IMR-90 (cell line): ENCODE measurements around the gene PKIG. TPM values are rescaled to one million over a fixed set of nuclear protein-coding genes. Genes with fewer than 3 reads are reported as not detected.

Source experiments
- ATAC-seq: fragments of 200-7000 bp; cut with Tn5 transposase; 2 replicates; pipeline ENCODE4 v1.9.1; 2020; ENCODE audit warnings: low read depth, mild to moderate bottlenecking, moderate library complexity
- BruUV-seq: library from RNA; stranded (reverse); fragments of 400-500 nt; replicated peaks from 2 replicates; lab custom pipeline; 2021; lab: Mats Ljungman, UMichigan
- CTCF ChIA-PET: fragments of 300-600 bp; formaldehyde crosslinking; extraction: SDS; loops from one replicate; lab custom pipeline; 2021; ENCODE audit warnings: antibody characterized with exemption; lab: Yijun Ruan, JAX
- POLR2A ChIA-PET: fragments of 300-600 bp; sonication (Branson Sonifier 250); formaldehyde crosslinking; loops from one replicate; lab custom pipeline; 2022; ENCODE audit warnings: antibody characterized with exemption; ENCODE audit not compliant: unreplicated experiment; lab: Charles Lee
- DNase-seq: peaks from one replicate; pipeline ENCODE4 v3.0.0; 2013
- H2AFZ ChIP-seq: replicated peaks from 2 replicates; pipeline ENCODE3; 2013; ENCODE audit warnings: low read length, mild to moderate bottlenecking; ENCODE audit not compliant: poor library complexity
- H2AK5ac ChIP-seq: 2 replicates; pipeline ENCODE4 v1.6.1; 2013; ENCODE audit warnings: low read depth, low read length, inconsistent platforms
- H2AK9ac ChIP-seq: replicated peaks from 2 replicates; pipeline ENCODE3; 2013; ENCODE audit warnings: mild to moderate bottlenecking, low read depth, low read length, moderate library complexity; ENCODE audit not compliant: poor library complexity
- H2BK120ac ChIP-seq: 2 replicates; pipeline ENCODE4 v1.6.1; 2013; ENCODE audit warnings: low read depth, low read length, inconsistent platforms
- H2BK15ac ChIP-seq: 3 replicates; pipeline ENCODE4 v1.6.1; 2013; ENCODE audit warnings: low read depth, low read length, inconsistent platforms
- H2BK20ac ChIP-seq: 2 replicates; pipeline ENCODE4 v1.6.1; 2013; ENCODE audit warnings: low read depth, mild to moderate bottlenecking, inconsistent platforms, low read length, moderate library complexity
- H2BK5ac ChIP-seq: 2 replicates; pipeline ENCODE4 v1.6.1; 2013; ENCODE audit warnings: mild to moderate bottlenecking, low read depth, low read length, inconsistent platforms; ENCODE audit not compliant: poor library complexity, severe bottlenecking
- H3K14ac ChIP-seq: replicated peaks from 2 replicates; pipeline ENCODE4 v1.6.1; 2013; ENCODE audit warnings: low read depth, low read length, inconsistent platforms
- H3K18ac ChIP-seq: 2 replicates; pipeline ENCODE4 v1.6.1; 2013; ENCODE audit warnings: low read depth, low read length, control low read depth
- H3K23ac ChIP-seq: 2 replicates; pipeline ENCODE4 v1.6.1; 2013; ENCODE audit warnings: low read depth, low read length, inconsistent platforms
- H3K27ac ChIP-seq: 2 replicates; pipeline ENCODE4 v1.5.1; 2013; ENCODE audit warnings: mild to moderate bottlenecking, control low read depth, low read length; ENCODE audit not compliant: insufficient read depth
- H3K27me3 ChIP-seq: 2 replicates; pipeline ENCODE4 v1.6.1; 2013; ENCODE audit warnings: low read length; ENCODE audit not compliant: control insufficient read depth, insufficient read depth
- H3K36me3 ChIP-seq: 2 replicates; pipeline ENCODE4 v1.6.1; 2013; ENCODE audit warnings: low read length, mixed read lengths; ENCODE audit not compliant: control insufficient read depth, insufficient read depth
- H3K4ac ChIP-seq: 2 replicates; pipeline ENCODE4 v1.6.1; 2013; ENCODE audit warnings: low read depth, low read length, inconsistent platforms
- H3K4me1 ChIP-seq: 2 replicates; pipeline ENCODE4 v1.6.1; 2013; ENCODE audit warnings: low read length, mixed read lengths; ENCODE audit not compliant: control insufficient read depth, insufficient read depth
- H3K4me2 ChIP-seq: 2 replicates; pipeline ENCODE4 v1.6.1; 2013; ENCODE audit warnings: low read depth, mild to moderate bottlenecking, control low read depth, low read length, moderate library complexity
- H3K4me3 ChIP-seq: 2 replicates; pipeline ENCODE4 v1.5.1; 2013; ENCODE audit warnings: low read depth, mild to moderate bottlenecking, control low read depth, low read length, moderate library complexity; ENCODE audit not compliant: insufficient read depth
- H3K56ac ChIP-seq: 2 replicates; pipeline ENCODE4 v1.6.1; 2013; ENCODE audit warnings: low read length, inconsistent platforms; ENCODE audit not compliant: insufficient read depth; ENCODE audit errors: extremely low read depth
- H3K79me1 ChIP-seq, 2 experiments: 2 replicates each; pipeline ENCODE4 v1.6.1; 2013; ENCODE audit warnings: low read length in 2 of 2, inconsistent platforms in 1 of 2, low read depth in 1 of 2
- H3K9ac ChIP-seq: 2 replicates; pipeline ENCODE4 v1.6.1; 2013; ENCODE audit warnings: low read depth, low read length, control low read depth
- H3K9me1 ChIP-seq: 2 replicates; pipeline ENCODE4 v1.6.1; 2013; ENCODE audit warnings: low read length, inconsistent platforms; ENCODE audit not compliant: insufficient read depth
- H3K9me3 ChIP-seq: 2 replicates; pipeline ENCODE4 v1.6.1; 2013; ENCODE audit warnings: low read length; ENCODE audit not compliant: control insufficient read depth, insufficient read depth
- H4K20me1 ChIP-seq: 2 replicates; pipeline ENCODE4 v1.6.1; 2013; ENCODE audit warnings: low read length, inconsistent platforms; ENCODE audit not compliant: insufficient read depth
- H4K5ac ChIP-seq: 2 replicates; pipeline ENCODE4 v1.6.1; 2013; ENCODE audit warnings: mild to moderate bottlenecking, low read depth, low read length, control low read depth
- H4K8ac ChIP-seq, 2 experiments: 2 replicates each; pipeline ENCODE4 v1.6.1; 2013; ENCODE audit warnings: low read depth in 2 of 2, low read length in 2 of 2, control low read depth in 1 of 2, inconsistent platforms in 1 of 2
- H4K91ac ChIP-seq: 2 replicates; pipeline ENCODE4 v1.6.1; 2013; ENCODE audit warnings: low read depth, low read length, inconsistent platforms; ENCODE audit not compliant: insufficient read depth
- NFE2L2 ChIP-seq: fragments of 150-350 bp; IDR thresholded peaks from 2 replicates; pipeline ENCODE4 v1.6.1; 2016; ENCODE audit warnings: low read depth, mild to moderate bottlenecking, low read length
- RAD21 ChIP-seq: IDR thresholded peaks from 2 replicates; pipeline ENCODE4 v1.6.1; 2012; ENCODE audit warnings: low read length, improper control_type of control experiment
- SMC3 ChIP-seq: fragments of 150-350 bp; IDR thresholded peaks from 2 replicates; pipeline ENCODE4 v1.6.1; 2016; ENCODE audit warnings: low read depth, mild to moderate bottlenecking, antibody characterized with exemption, low read length, moderate library complexity
- WGBS, 2 experiments: methylation state at CpG; one replicate each; pipeline versions ENCODE4 v1.1.5 to v1.1.7; 2013; ENCODE audit warnings: missing lambda C conversion rate in 2 of 2; ENCODE audit not compliant: insufficient read length in 1 of 2; ENCODE audit errors: extremely low coverage in 2 of 2; 5-methylcytosine and 5-hydroxymethylcytosine counted together
- dilution Hi-C: fragments of 300-500 bp; cut with HindIII; formaldehyde crosslinking; loops from one replicate; pipeline ENCODE4 v1.14.3; 2018; ENCODE audit warnings: low sequenced_read_pairs; ENCODE audit not compliant: unreplicated experiment
- in situ Hi-C: fragments of 300-500 bp; cut with MboI; formaldehyde crosslinking; loops from 3 replicates; pipeline ENCODE4 v1.14.3; 2019; ENCODE audit warnings: low sequenced_read_pairs, inconsistent platforms, mixed read lengths
- intact Hi-C: fragments of 100-400 bp; cut with micrococcal nuclease; formaldehyde crosslinking; loops from 2 replicates; pipeline ENCODE4 v1.10.0; 2022
- polyA plus RNA-seq, 3 experiments: library from polyadenylated mRNA; depleted of rRNA; stranded (reverse); fragments of >200 nt; gene quantifications; 2 replicates each; pipeline ENCODE4 v1.2.3, GENCODE V29; 2012; ENCODE audit warnings: low replicate concordance in 1 of 3
- total RNA-seq: library from RNA; depleted of rRNA; stranded (reverse); fragments of >200 nt; gene quantifications from 2 replicates; pipeline ENCODE4 v1.2.3, GENCODE V29; 2012
- TF ChIP-seq, protein P1 (sequence below): conservative IDR thresholded peaks from 2 replicates; pipeline ENCODE4 v1.5.1; 2012; ENCODE audit warnings: mild to moderate bottlenecking, low read depth, low read length, improper control_type of control experiment

PKIG gene
- total and polyA plus RNA-seq, 2 of the 4 experiments (the other 2 are of a cell fraction) = 78.3 to 89.6 TPM

DNA sequence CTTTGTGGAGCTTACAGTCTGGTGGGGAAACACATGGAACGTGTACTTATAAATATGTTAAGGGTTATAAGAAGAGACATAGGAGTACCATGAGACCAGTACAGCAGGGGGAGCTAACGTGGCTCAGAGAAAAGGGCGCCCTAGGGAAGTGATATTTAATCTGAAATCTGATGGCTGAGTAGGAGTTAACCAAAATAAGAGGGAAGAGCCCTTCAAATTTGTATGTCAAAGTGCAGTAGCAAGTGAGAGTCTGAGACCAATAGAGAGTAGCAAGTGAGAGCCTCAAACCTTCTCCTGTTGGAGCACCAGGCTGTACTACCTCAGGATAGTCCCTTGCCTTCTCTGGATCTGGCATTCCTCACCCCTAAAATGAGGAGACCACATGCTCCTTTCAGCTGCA, 6.1 kb upstream of the PKIG start:
- peaks cover 21% of the 10 kb centered on the region for H3K4me1 ChIP-seq

More for the DNA sequence above, 6.1 kb upstream of the PKIG start:
- no TSS peak for BruUV-seq
- Histone ChIP-seq H3K27me3 (no peaks in the 10 kb centered on the region), H3K18ac (peak overlapping the region; percentile 54), H2BK15ac (peak overlapping the region; percentile 96), H4K20me1 (0 out of 2 replicates have a peak, but pooled peaks cover 5% of the 10 kb centered on the region), H3K9ac (no peak overlapping the region), H3K79me1 (peaks cover 10 to 37% of the 10 kb centered on the region in 2 experiments), H3K4ac (peak overlapping the region; percentile 92), H2AFZ (peak overlapping the region; percentile 67), H3K36me3 (no peaks in the 10 kb centered on the region), H3K4me3 (no peak overlapping the region), H2BK5ac (peak overlapping the region; percentile 80), H4K91ac (peak overlapping the region; percentile 97), H3K9me3 (peaks cover 2% of the 10 kb centered on the region; the same call in 1 of the 2 replicates), H2BK20ac (peak overlapping the region; percentile 100), H4K8ac (peak overlapping the region; percentile 51 to 93), H3K56ac (peak overlapping the region; percentile 49), H3K27ac (peak overlapping the region; percentile 51; the same call in 1 of the 2 replicates), H3K23ac (peak overlapping the region; percentile 95), H2AK9ac (peak overlapping the region; percentile 76), H3K14ac (peak overlapping the region; percentile 99), H4K5ac (peak overlapping the region; percentile 57; the same call in 1 of the 2 replicates), H3K9me1 (peaks cover 16% of the 10 kb centered on the region), H2BK120ac (peak overlapping the region; percentile 99), H2AK5ac (peak overlapping the region; percentile 66), H3K4me2 (peak overlapping the region; percentile 16; the same call in 1 of the 2 replicates)
- POLR2A ChIA-PET = no interaction called here
- intact Hi-C loops (no loop called here), in situ Hi-C loops (no loop called here), dilution Hi-C loops (no loop called here)
- DNase-seq (peak; percentile 67), ATAC-seq (peak; percentile 9; the same call in 1 of the 2 replicates)
- no peak for TF ChIP-seq NFE2L2
- TF ChIP-seq, protein P1, sequence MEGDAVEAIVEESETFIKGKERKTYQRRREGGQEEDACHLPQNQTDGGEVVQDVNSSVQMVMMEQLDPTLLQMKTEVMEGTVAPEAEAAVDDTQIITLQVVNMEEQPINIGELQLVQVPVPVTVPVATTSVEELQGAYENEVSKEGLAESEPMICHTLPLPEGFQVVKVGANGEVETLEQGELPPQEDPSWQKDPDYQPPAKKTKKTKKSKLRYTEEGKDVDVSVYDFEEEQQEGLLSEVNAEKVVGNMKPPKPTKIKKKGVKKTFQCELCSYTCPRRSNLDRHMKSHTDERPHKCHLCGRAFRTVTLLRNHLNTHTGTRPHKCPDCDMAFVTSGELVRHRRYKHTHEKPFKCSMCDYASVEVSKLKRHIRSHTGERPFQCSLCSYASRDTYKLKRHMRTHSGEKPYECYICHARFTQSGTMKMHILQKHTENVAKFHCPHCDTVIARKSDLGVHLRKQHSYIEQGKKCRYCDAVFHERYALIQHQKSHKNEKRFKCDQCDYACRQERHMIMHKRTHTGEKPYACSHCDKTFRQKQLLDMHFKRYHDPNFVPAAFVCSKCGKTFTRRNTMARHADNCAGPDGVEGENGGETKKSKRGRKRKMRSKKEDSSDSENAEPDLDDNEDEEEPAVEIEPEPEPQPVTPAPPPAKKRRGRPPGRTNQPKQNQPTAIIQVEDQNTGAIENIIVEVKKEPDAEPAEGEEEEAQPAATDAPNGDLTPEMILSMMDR = peak; percentile 49
- peak; percentile 31; the same call in 1 of the 2 replicates for TF ChIP-seq SMC3
- peak; percentile 47 for TF ChIP-seq RAD21
- CTCF ChIA-PET = interaction anchor here (0.6 to 1.7 kb wide), 5 partner anchors 12 to 366 kb away, joined by 3 to 5 read pairs (median 4); no protein-coding TSS in a partner anchor
- WGBS, 2 experiments = 50% methylated on average over 1 of the region's 3 CpGs; no CpG with 5 or more reads in 1 of the 2 experiments
